ENCODE results near the gene IP6K1. TPM values are rescaled to one million over a fixed set of nuclear protein-coding genes. Genes with fewer than 3 reads are reported as not detected.

IP6K1 gene
- total and polyA plus RNA-seq, 2 donors from 2014 or later, result 21.7 to 49.6 TPM

GRCh38 chr3:49703443-49703927, 82.9 kb downstream of the IP6K1 start:
- H3K27ac ChIP-seq (ENCODE audit: low read depth in 2 of 2, low read length in 2 of 2), result no peak overlapping the region
- intact Hi-C loops (cut with DNase I), result no loop called here
- H3K4me1 ChIP-seq (ENCODE audit: control insufficient read depth in 2 of 3, insufficient read depth in 2 of 3, low read depth in 1 of 3, low read length in 3 of 3), result no peaks in the 10 kb centered on the region
- no peak overlapping the region for H3K9ac ChIP-seq (ENCODE audit: low read length in 3 of 3)
- FAIRE-seq (no peak), DNase-seq (peak in 4 of 5 donors; percentile 61 to 81 (median 74))
- no peaks in the 10 kb centered on the region for H3K27me3 ChIP-seq (ENCODE audit: control insufficient read depth, insufficient read depth, low read length)
- no peaks in the 10 kb centered on the region for H3K9me3 ChIP-seq (ENCODE audit: control insufficient read depth in 2 of 3, insufficient read depth in 1 of 3, low read length in 3 of 3)
- no peak overlapping the region for H3K4me3 ChIP-seq (ENCODE audit: low read length in 3 of 3)
- H3K36me3 ChIP-seq (ENCODE audit: control insufficient read depth in 2 of 3, insufficient read depth in 3 of 3, low read length in 3 of 3), result peaks cover 0 to 24% (median 17%) of the 10 kb centered on the region in 3 donors
- peak; percentile 64 for TF ChIP-seq CTCF (IDR thresholded peaks at IDR 0.05; ENCODE audit: borderline replicate concordance, extremely low read depth, insufficient read depth)

GRCh38 chr3:49702672-49703071, 83.7 kb downstream of the IP6K1 start:
- peaks cover 0 to 27% (median 22%) of the 10 kb centered on the region in 3 donors for H3K36me3 ChIP-seq (ENCODE audit: control insufficient read depth in 2 of 3, insufficient read depth in 3 of 3, low read length in 3 of 3)
- TF ChIP-seq CTCF (IDR thresholded peaks at IDR 0.05; ENCODE audit: borderline replicate concordance, extremely low read depth, insufficient read depth), result no peak

GRCh38 chr3:49701388-49702077, 84.8 kb downstream of the IP6K1 start:
- peak; percentile 26 for TF ChIP-seq CTCF (IDR thresholded peaks at IDR 0.05; ENCODE audit: borderline replicate concordance, extremely low read depth, insufficient read depth)

More at GRCh38 chr3:49702672-49703071, 83.7 kb downstream of the IP6K1 start:
- H3K4me1 ChIP-seq (ENCODE audit: control insufficient read depth in 2 of 3, insufficient read depth in 2 of 3, low read depth in 1 of 3, low read length in 3 of 3), result no peaks in the 10 kb centered on the region
- no peaks in the 10 kb centered on the region for H3K9me3 ChIP-seq (ENCODE audit: control insufficient read depth in 2 of 3, insufficient read depth in 1 of 3, low read length in 3 of 3)
- H3K4me3 ChIP-seq (ENCODE audit: low read length in 3 of 3), result no peak overlapping the region
- intact Hi-C loops (cut with DNase I), result no loop called here
- no peak overlapping the region for H3K9ac ChIP-seq (ENCODE audit: low read length in 3 of 3)
- no peaks in the 10 kb centered on the region for H3K27me3 ChIP-seq (ENCODE audit: control insufficient read depth, insufficient read depth, low read length)
- FAIRE-seq (no peak), DNase-seq (no peak)
- no peak overlapping the region for H3K27ac ChIP-seq (ENCODE audit: low read depth in 2 of 2, low read length in 2 of 2)

More at GRCh38 chr3:49701388-49702077, 84.8 kb downstream of the IP6K1 start:
- intact Hi-C loops (cut with DNase I), result no loop called here
- H3K4me1 ChIP-seq (ENCODE audit: control insufficient read depth in 2 of 3, insufficient read depth in 2 of 3, low read depth in 1 of 3, low read length in 3 of 3), result no peaks in the 10 kb centered on the region
- H3K9ac ChIP-seq (ENCODE audit: low read length in 3 of 3), result no peak overlapping the region
- no peak for FAIRE-seq
- no peaks in the 10 kb centered on the region for H3K9me3 ChIP-seq (ENCODE audit: control insufficient read depth in 2 of 3, insufficient read depth in 1 of 3, low read length in 3 of 3)
- H3K36me3 ChIP-seq (ENCODE audit: control insufficient read depth in 2 of 3, insufficient read depth in 3 of 3, low read length in 3 of 3), result peaks cover 0 to 22% (median 20%) of the 10 kb centered on the region in 3 donors
- no peak overlapping the region for H3K27ac ChIP-seq (ENCODE audit: low read depth in 2 of 2, low read length in 2 of 2)
- peak in 1 of 5 donors; percentile 71 for DNase-seq
- no peak overlapping the region for H3K4me3 ChIP-seq (ENCODE audit: low read length in 3 of 3)
- H3K27me3 ChIP-seq (ENCODE audit: control insufficient read depth, insufficient read depth, low read length), result no peaks in the 10 kb centered on the region

Measured in kidney (tissue), 14 donors.